ENCODE measurements around the gene NDE1.

NDE1 gene

GRCh38 chr16:15772579-15773293 lies 122.7 kb downstream of the NDE1 start:
- DNase-seq: no peak

GRCh38 chr16:15773968-15774367 lies 123.9 kb downstream of the NDE1 start:
- no peak for DNase-seq

GRCh38 chr16:15775209-15775608 lies 125.2 kb downstream of the NDE1 start:
- DNase-seq: no peak

GRCh38 chr16:15775663-15776304 lies 125.7 kb downstream of the NDE1 start:
- no peak for DNase-seq

All from cerebellar nuclear complex (tissue), 1 donor.